ENCODE results near the gene CYTH1.

DNA sequence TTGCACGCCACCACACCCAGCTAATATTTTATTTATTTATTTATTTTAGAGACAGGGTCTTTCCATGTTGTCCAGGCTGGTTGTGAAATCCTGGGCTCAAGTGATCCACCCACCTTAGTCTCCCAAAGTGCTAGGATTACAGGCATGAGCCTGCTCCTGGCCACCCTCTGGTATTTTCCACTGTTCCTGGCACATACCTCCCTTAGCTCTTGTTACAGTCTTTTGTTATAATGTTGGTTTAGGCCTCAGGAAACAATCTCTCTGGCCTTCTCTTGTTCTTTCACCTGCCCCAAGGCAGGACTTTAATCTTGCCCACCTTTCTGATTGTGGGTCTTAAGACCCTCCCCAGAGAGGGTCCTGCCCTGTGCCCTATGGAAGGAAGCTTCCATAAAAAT lies 3.6 kb upstream of the CYTH1 start:
- TF ChIP-seq ZNF274 (IDR thresholded peaks at IDR 0.05; ENCODE audit: low read depth, low read length) (no peak), JUND (IDR thresholded peaks at IDR 0.05) (no peak), YY1 (IDR thresholded peaks at IDR 0.05; ENCODE audit: extremely low read depth, insufficient replicate concordance, low read depth, low read length) (no peak), POLR2A (IDR thresholded peaks at IDR 0.05; ENCODE audit: borderline replicate concordance, extremely low read depth, insufficient read depth, insufficient read length) (no peak), SP1 (IDR thresholded peaks at IDR 0.05; ENCODE audit: low read depth) (no peak), POLR2AphosphoS5 (IDR thresholded peaks at IDR 0.05; ENCODE audit: low read depth, low read length) (no peak), EZH2 (IDR thresholded peaks at IDR 0.05) (no peak)
- TF ChIP-seq, protein P1, sequence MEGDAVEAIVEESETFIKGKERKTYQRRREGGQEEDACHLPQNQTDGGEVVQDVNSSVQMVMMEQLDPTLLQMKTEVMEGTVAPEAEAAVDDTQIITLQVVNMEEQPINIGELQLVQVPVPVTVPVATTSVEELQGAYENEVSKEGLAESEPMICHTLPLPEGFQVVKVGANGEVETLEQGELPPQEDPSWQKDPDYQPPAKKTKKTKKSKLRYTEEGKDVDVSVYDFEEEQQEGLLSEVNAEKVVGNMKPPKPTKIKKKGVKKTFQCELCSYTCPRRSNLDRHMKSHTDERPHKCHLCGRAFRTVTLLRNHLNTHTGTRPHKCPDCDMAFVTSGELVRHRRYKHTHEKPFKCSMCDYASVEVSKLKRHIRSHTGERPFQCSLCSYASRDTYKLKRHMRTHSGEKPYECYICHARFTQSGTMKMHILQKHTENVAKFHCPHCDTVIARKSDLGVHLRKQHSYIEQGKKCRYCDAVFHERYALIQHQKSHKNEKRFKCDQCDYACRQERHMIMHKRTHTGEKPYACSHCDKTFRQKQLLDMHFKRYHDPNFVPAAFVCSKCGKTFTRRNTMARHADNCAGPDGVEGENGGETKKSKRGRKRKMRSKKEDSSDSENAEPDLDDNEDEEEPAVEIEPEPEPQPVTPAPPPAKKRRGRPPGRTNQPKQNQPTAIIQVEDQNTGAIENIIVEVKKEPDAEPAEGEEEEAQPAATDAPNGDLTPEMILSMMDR (IDR thresholded peaks at IDR 0.05 in 2 of 3, conservative IDR thresholded peaks at IDR 0.05 in 1 of 3; ENCODE audit: borderline replicate concordance in 1 of 3, insufficient read depth in 1 of 3, low read depth in 2 of 3, low read length in 2 of 3), result no peak
- TF ChIP-seq, protein P2, sequence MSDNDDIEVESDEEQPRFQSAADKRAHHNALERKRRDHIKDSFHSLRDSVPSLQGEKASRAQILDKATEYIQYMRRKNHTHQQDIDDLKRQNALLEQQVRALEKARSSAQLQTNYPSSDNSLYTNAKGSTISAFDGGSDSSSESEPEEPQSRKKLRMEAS (IDR thresholded peaks at IDR 0.05), result no peak

Measured in HCT116 (cell line).